Inflammatory macrophage treated with lipopolysaccharide for 4 hours (primary cell): Measurements from ENCODE around the gene SNCAIP.
A peak's percentile ranks its signal among the peaks of the same experiment; 100 is the strongest.

Experiments
- DNase-seq: peaks from one replicate; pipeline ENCODE4 v3.0.0-alpha.2; 2020

The SNCAIP gene

DNA sequence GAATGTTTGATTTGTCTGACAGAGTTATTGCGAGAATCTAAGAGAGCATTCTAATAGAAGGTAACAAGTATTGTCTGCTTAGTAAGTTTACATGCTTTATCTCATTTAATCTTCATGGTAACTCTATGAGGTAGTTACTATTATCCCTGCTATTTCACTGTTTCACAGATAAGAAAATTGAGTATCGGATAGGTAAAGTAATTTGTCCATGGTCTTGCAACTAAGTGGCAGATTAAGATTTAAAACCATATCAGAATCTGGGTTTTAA lies 118.2 kb downstream of the SNCAIP start:
- DNase-seq: no peak

GRCh38 chr5:122431298-122431697 lies 119.3 kb downstream of the SNCAIP start:
- DNase-seq: no peak

GRCh38 chr5:122434205-122434970 lies 122.4 kb downstream of the SNCAIP start:
- DNase-seq: no peak

DNA sequence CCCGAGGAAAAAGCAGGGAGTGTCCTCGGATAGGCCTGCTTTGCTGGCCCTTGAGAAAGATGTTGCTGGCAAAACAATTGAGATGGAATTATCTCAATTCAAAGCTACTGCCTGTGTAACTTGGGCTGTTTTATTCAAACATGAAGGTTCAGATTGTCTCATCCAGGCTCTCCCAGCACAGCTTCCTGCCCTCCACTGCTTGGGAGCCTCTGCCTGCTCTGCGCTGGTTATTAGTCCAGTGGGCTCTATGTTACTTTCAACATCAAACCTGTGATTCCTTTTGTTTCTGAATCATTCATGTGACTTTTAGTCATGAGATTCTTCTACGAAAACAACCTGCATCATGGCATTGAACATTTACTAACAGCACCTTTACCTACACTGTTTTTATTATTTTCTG lies 123.2 kb downstream of the SNCAIP start:
- no peak for DNase-seq

- DNase-seq: no peak
These were observed 123.7 kb downstream of the SNCAIP start for GRCh38 chr5:122435761-122436160.

DNA sequence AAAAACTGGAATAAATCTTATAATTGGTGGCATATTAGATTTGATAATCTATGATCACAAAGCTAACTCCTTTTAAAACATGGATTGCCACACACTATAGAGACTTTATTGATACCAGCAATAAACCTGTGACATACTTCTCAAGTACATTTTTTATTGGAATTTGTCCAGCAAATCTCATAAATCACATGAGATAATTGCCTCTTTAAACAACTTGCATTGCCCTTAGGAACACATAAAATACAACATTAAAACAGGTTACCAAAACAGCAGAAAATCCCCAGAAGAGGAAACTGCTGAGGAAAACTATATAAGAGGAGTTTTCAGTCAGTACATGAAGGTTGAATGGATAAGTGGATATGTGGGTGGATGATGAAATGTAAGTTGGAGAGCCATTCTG lies 124.6 kb downstream of the SNCAIP start:
- peak; percentile 2 for DNase-seq

- no peak for DNase-seq
These were observed 127.6 kb downstream of the SNCAIP start for GRCh38 chr5:122439645-122440044.

DNA sequence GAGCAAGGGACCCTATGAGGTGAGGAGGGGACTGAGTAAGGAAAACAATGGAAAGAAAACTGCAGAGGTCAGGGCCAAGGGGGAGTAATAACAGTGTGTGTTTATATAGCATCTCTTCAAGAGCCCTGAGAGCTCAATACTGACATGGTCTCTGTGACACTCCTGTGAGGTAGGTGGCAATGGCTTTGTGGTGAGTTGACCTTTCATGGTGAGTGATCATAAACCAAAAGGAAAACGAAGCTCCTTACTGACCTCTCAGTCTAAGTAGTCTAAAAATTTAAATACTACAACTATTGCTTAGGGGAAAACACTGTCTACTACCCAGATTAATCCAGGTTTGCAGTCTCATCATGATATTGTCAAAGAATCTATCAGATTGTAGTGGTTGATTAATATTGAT lies 130.9 kb downstream of the SNCAIP start:
- DNase-seq: no peak

DNA sequence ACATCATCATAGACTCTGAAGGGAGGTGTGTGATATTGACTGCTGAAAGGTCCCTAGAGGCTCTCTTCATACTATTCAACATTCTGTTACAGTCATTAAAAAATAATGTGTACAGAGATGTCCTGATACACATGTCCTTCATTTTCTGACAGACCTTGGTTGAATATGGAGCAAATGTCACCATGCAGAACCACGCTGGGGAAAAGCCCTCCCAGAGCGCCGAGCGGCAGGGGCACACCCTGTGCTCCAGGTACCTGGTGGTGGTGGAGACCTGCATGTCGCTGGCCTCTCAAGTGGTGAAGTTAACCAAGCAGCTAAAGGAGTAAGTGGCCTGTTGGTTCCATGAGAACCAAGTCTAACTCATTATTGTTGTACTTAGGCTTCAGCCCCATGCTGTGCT lies 132.4 kb downstream of the SNCAIP start:
- DNase-seq: no peak

DNA sequence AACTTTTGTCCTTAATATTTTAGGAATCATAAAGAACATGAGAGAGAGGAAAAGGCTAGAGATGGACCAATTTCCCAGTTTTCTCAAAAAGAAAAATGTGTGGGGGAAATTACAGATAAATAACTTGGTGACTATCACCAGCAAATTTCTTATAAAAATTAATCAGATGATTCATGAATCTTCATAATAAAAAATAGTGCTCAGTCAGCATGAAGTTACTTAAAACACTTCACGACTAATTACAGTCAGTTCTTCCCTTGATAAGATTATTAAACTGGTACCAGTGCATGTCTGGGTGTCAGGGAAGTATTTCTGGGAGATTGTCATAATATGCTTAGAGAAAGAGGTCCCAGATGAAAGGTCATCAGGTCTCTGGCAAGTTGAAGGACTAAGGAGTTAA lies 133.0 kb downstream of the SNCAIP start:
- no peak for DNase-seq

DNA sequence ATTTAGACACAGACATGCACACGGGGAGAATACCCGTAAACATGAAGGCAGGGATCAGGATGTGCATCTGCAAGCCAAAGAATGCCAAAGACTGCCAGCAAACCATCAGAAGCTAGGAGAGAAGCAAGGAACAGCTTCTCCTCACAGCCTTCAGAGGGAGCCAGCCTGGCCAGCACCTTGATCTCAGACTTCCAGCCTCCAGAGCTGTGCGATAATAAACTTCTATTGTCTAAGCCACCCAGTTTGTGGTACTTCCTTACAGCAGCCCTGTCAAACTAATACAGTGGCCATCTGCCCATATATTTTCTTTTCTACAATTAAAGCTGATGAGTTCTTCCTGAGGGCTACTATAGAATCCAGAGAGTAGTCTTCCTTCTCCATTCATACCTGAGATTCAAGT lies 135.0 kb downstream of the SNCAIP start:
- no peak for DNase-seq

DNA sequence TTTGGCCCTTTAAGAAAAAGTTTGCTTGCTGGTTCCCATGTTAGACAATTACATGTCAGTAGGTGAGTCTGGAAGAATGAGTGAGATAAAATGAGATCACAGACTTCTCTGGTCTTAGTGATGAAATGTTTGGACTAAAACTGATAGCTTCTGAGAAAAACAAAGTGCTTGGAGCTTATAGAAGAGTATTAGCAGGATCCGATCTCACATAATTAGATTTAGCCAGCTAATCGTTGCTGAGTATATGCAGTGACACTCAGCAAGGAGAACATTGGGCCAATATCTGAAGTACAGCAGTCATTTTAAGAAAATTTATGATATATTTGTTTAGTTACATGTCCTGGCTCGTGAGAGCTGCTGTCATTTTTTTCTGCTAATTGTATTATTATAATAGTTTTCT lies 135.8 kb downstream of the SNCAIP start:
- DNase-seq: no peak

- no peak for DNase-seq
These were observed 142.5 kb downstream of the SNCAIP start for GRCh38 chr5:122454541-122454940.

- no peak for DNase-seq
These were observed 143.9 kb downstream of the SNCAIP start for GRCh38 chr5:122455939-122456338.

DNA sequence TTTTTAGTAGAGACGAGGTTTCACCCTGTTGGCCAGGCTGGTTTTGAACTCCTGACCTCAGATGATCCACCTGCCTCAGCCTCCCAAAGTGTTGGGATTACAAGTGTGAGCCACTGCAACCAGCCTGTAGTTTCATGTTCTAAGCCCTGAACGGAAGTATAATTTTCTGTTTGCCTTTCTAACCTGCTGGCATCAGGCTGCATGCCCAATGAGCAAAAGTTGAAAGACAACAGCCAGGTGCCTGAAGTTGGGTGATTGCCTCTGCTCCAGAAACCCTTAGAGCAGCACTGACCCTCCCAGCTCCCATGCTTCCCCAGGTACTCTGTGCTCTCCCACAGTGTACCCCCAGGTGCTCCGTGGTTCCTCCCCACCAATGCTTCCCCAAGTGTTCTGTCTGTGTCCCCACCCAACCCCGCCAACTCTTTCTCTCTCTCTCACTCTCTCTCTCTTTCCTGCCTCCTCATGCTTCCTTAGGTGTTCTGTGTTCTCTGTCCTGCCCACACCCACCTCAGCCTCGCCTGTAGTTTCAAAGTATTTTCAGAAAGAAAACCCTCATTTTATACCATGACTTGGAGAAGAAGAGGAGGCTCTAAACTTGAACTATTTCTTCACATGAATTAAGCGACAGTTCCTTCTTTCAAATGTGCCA lies 145.3 kb downstream of the SNCAIP start:
- no peak for DNase-seq

GRCh38 chr5:122458278-122458872 lies 146.3 kb downstream of the SNCAIP start:
- peak; percentile 4 for DNase-seq

DNA sequence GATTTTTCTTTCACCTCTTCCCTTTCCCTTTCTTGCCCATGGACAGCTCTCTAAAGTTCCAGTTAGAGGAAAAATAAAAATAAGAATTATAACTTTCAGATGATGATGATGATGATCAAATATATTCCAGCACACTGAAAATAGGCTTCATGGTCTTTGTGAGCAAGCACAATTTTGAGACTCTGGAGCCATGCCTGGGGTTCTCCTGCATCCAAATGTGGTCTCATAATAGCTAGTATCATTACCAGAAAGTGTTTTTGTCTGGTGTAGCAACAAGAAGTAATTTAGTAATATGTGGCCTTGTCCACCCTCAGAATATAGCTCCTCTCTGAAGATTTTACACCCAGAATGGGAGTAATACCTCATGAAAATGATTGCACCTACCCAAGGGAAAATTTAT lies 150.4 kb downstream of the SNCAIP start:
- no peak for DNase-seq

DNA sequence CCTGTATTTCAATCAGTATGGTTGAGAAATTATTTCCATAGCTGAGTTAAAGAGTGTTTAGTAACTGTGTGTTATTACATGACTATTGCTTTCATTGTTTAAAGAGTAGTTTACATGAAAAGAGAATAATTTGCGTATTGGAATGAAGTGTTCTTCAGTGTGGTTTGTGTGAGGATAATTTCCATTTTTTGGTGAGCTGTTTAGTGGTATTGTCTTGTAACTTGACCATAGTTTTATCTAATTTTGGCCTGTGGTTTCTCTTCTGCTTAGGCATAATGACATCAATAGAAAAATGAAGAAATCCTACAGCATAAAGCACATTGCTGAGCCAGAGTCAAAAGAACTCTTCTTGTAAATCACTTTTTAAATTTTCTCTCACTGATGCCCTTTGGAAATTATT lies 151.2 kb downstream of the SNCAIP start:
- peak; percentile 1 for DNase-seq

GRCh38 chr5:122464191-122464590 lies 152.2 kb downstream of the SNCAIP start:
- DNase-seq: no peak

DNA sequence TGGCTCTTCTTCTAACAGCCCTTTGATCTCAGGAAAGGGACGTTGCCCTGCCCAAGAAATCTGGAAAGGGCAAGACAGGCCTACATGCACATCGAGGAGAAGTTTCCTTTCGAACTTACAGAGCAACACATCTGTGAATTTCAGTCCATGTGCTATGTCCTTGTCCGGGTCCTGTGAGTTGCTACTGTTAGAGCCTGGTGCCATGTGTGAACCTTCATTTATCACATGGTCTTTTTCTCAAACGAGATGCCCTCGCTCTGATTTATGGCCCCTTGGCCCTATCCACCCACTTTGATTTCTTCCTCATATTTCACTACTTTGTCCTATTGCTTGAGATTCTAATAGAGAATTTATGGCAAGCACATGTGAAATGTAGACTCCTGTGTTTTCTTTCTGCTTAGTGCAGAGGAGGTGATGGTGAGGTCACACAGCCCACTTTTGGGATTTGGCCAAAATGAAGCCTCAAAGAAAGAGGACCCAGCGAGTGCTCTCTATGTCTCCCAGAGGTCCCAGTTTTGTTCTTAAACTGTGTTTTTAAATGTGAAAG lies 153.1 kb downstream of the SNCAIP start:
- no peak for DNase-seq

DNA sequence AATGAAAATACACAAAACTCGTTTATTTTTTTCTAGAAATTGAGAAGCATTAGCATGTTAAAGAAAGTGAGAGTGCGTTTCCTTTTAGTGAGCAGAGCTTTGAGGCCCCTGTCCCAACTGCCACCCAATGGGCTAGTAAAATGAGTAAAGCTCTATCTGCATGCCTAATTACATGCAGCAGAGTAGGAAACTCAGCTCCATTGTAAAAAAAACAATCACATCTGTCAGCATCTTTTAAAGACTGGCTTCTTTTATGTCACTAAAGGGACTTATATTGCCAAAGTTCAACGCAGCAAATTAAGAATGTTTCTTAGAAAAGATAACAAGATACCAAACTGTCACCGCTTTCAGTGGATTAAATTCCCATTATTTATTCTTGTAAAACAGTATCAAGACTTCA lies 154.0 kb downstream of the SNCAIP start:
- DNase-seq: no peak

DNA sequence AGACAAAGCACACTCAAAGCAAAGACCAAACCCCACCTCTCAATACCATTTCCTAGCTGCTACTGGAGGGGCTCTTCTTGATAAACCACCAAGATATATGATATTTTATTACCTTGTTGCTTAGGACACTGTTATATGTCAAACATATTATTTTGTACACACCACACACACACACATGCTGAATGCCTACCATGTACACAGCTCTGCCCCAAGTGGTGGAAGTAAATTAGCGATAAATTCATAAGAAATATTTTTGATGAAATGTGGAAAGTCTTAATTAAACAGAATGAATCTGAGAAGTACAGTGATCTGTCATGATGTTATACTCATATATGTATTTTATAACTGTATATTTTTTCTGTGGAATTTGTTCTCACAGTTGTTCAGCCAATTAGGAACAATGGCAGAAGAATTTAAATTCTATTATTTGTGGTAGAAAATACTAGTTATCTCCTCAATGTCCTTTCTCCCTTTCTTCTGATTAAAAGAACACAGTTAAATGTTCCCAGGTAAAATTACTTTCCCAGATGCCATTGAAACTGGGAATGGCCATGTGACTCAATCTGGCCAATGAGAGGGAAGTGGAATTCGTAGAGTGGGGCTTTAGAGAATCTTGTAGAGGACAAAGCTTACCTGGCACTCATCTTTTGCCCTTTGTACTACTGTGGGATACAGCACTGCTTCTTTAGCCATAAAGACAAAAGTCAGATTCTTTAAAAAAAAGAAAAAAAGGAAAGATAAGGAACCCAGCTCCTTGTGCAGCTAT lies 156.5 kb downstream of the SNCAIP start:
- no peak for DNase-seq

DNA sequence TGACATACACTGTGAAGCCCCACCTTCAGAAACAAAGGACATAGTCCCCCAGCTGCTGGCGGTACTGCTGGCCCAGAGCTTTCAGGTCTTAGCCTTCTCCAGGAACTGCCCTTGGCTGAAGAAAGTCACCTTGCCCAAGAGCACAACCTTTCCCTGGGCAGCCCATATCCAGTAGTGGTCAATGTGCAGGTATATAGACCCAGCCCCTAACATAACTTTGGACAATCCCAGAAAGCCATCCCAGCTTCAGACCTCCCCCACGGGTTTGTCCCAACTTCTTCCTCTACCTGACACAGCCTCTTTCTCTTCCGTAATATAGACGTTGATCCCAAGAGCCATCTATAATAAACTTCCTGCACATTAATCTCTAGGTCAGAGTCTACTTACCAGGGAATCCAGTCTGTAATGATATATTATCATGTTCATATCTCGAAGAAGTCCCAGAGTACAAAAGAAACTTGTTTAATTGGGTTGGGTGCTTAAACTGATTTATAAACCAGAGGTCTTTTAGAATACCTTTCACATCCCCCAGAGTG lies 157.4 kb downstream of the SNCAIP start:
- no peak for DNase-seq
